ENCODE measurements around the gene LRRC3C.

- TF ChIP-seq, protein P1, sequence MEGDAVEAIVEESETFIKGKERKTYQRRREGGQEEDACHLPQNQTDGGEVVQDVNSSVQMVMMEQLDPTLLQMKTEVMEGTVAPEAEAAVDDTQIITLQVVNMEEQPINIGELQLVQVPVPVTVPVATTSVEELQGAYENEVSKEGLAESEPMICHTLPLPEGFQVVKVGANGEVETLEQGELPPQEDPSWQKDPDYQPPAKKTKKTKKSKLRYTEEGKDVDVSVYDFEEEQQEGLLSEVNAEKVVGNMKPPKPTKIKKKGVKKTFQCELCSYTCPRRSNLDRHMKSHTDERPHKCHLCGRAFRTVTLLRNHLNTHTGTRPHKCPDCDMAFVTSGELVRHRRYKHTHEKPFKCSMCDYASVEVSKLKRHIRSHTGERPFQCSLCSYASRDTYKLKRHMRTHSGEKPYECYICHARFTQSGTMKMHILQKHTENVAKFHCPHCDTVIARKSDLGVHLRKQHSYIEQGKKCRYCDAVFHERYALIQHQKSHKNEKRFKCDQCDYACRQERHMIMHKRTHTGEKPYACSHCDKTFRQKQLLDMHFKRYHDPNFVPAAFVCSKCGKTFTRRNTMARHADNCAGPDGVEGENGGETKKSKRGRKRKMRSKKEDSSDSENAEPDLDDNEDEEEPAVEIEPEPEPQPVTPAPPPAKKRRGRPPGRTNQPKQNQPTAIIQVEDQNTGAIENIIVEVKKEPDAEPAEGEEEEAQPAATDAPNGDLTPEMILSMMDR (IDR thresholded peaks at IDR 0.05; ENCODE audit: insufficient read depth, low read depth, low read length) = no peak
- no peak for TF ChIP-seq EZH2 (IDR thresholded peaks at IDR 0.05; ENCODE audit: insufficient read depth, low read length)
Measured at GRCh38 chr17:39894681-39895376, 32.7 kb upstream of the LRRC3C start.
